Activated CD4-positive, alpha-beta T cell treated with anti-CD3 and anti-CD28 coated beads for 48 hours (primary cell): Measurements from ENCODE around the gene NBAS.

Experiments used
- DNase-seq: peaks from one replicate; pipeline ENCODE4 v3.0.0-alpha.2; 2020

NBAS gene

GRCh38 chr2:15588329-15588919 lies 27.3 kb upstream of the NBAS start:
- DNase-seq: peak; percentile 53

- no peak for DNase-seq
Measured at GRCh38 chr2:15584767-15585469, 23.8 kb upstream of the NBAS start.

GRCh38 chr2:15584316-15584715 lies 23.2 kb upstream of the NBAS start:
- DNase-seq: no peak

GRCh38 chr2:15583826-15584225 lies 22.7 kb upstream of the NBAS start:
- DNase-seq: no peak

GRCh38 chr2:15582710-15583357 lies 21.7 kb upstream of the NBAS start:
- no peak for DNase-seq

GRCh38 chr2:15580451-15580850 lies 19.3 kb upstream of the NBAS start:
- DNase-seq: no peak

GRCh38 chr2:15579641-15580040 lies 18.5 kb upstream of the NBAS start:
- no peak for DNase-seq

- peak; percentile 95 for DNase-seq
Measured at GRCh38 chr2:15577071-15577735, 16.1 kb upstream of the NBAS start.

- no peak for DNase-seq
Measured at GRCh38 chr2:15571729-15572128, 10.6 kb upstream of the NBAS start.

- DNase-seq: no peak
Measured at GRCh38 chr2:15570104-15570503, 9.0 kb upstream of the NBAS start.

GRCh38 chr2:15568874-15569273 lies 7.7 kb upstream of the NBAS start:
- no peak for DNase-seq

- DNase-seq: no peak
Measured at GRCh38 chr2:15566912-15567311, 5.8 kb upstream of the NBAS start.

- no peak for DNase-seq
Measured at GRCh38 chr2:15565994-15566671, 5.0 kb upstream of the NBAS start.

- no peak for DNase-seq
Measured at GRCh38 chr2:15565392-15565791, 4.3 kb upstream of the NBAS start.

GRCh38 chr2:15563227-15564100 lies 2.3 kb upstream of the NBAS start:
- no peak for DNase-seq

GRCh38 chr2:15562354-15563031 lies 1.4 kb upstream of the NBAS start:
- DNase-seq: no peak

- peak; percentile 48 for DNase-seq
Measured at GRCh38 chr2:15561574-15562344, 625 bp upstream of the NBAS start.

- peak; percentile 30 for DNase-seq
Measured at GRCh38 chr2:15560140-15560987, 770 bp downstream of the NBAS start.

GRCh38 chr2:15559379-15560139 lies 1.6 kb downstream of the NBAS start:
- no peak for DNase-seq
